ENCODE data around the gene GPSM1.

Gene GPSM1

GRCh38 chr9:136386018-136386417 lies 58.7 kb downstream of the GPSM1 start:
- no peak for TF ChIP-seq Cebpa-rat (IDR thresholded peaks at IDR 0.05)
- Histone ChIP-seq H3K36me3 (peaks cover 99% of the 10 kb centered on the region), H3K27me3 (no peaks in the 10 kb centered on the region), H3K4me1 (peaks cover 16% of the 10 kb centered on the region), H4K20me1 (peaks cover 45% of the 10 kb centered on the region; the same call in 1 of the 2 replicates), H3K4me3 (no peak overlapping the region), H3K4me2 (no peak overlapping the region), H3K27ac (no peak overlapping the region), H3K9me3 (no peaks in the 10 kb centered on the region), H3K9ac (no peak overlapping the region)

GRCh38 chr9:136387217-136387616 lies 59.9 kb downstream of the GPSM1 start:
- Histone ChIP-seq H4K20me1 (peaks cover 51% of the 10 kb centered on the region), H3K4me3 (no peak overlapping the region), H3K9me3 (no peaks in the 10 kb centered on the region), H3K4me1 (peaks cover 16% of the 10 kb centered on the region), H3K27me3 (no peaks in the 10 kb centered on the region), H3K36me3 (peaks cover 99% of the 10 kb centered on the region), H3K27ac (no peak overlapping the region), H3K9ac (no peak overlapping the region), H3K4me2 (no peak overlapping the region)
- no peak for TF ChIP-seq Cebpa-rat (IDR thresholded peaks at IDR 0.05)

GRCh38 chr9:136389396-136389795 lies 62.1 kb downstream of the GPSM1 start:
- peaks cover 14% of the 10 kb centered on the region for H3K4me1 ChIP-seq
- peaks cover 99% of the 10 kb centered on the region for H3K36me3 ChIP-seq
- H3K27ac ChIP-seq, result no peak overlapping the region
- H3K27me3 ChIP-seq, result no peaks in the 10 kb centered on the region
- 0 out of 2 replicates have a peak overlapping the region, but pooled peaks have one; percentile 47 for H3K9ac ChIP-seq
- H3K9me3 ChIP-seq, result no peaks in the 10 kb centered on the region
- no peak overlapping the region for H3K4me3 ChIP-seq
- peaks cover 62% of the 10 kb centered on the region for H4K20me1 ChIP-seq
- no peak for TF ChIP-seq Cebpa-rat (IDR thresholded peaks at IDR 0.05)
- H3K4me2 ChIP-seq, result no peak overlapping the region

GRCh38 chr9:136391737-136392537 lies 64.6 kb downstream of the GPSM1 start:
- H3K36me3 ChIP-seq, result peaks cover 99% of the 10 kb centered on the region

GRCh38 chr9:136392538-136393449 lies 65.5 kb downstream of the GPSM1 start:
- H3K36me3 ChIP-seq, result peaks cover 97% of the 10 kb centered on the region

More at GRCh38 chr9:136391737-136392537, 64.6 kb downstream of the GPSM1 start:
- Histone ChIP-seq H3K27ac (no peak overlapping the region), H3K4me3 (no peak overlapping the region), H3K9me3 (no peaks in the 10 kb centered on the region), H3K4me1 (no peaks in the 10 kb centered on the region), H3K4me2 (no peak overlapping the region), H3K27me3 (no peaks in the 10 kb centered on the region), H3K9ac (no peak overlapping the region), H4K20me1 (peaks cover 47% of the 10 kb centered on the region)
- TF ChIP-seq Cebpa-rat (IDR thresholded peaks at IDR 0.05), result no peak

GRCh38 chr9:136393531-136393930 lies 66.2 kb downstream of the GPSM1 start:
- Histone ChIP-seq H3K9ac (no peak overlapping the region), H3K9me3 (no peaks in the 10 kb centered on the region), H3K27me3 (no peaks in the 10 kb centered on the region), H3K4me2 (no peak overlapping the region), H4K20me1 (peaks cover 50% of the 10 kb centered on the region), H3K36me3 (peaks cover 97% of the 10 kb centered on the region), H3K4me1 (peaks cover 5% of the 10 kb centered on the region), H3K4me3 (no peak overlapping the region), H3K27ac (no peak overlapping the region)
- no peak for TF ChIP-seq Cebpa-rat (IDR thresholded peaks at IDR 0.05)

More at GRCh38 chr9:136392538-136393449, 65.5 kb downstream of the GPSM1 start:
- TF ChIP-seq Cebpa-rat (IDR thresholded peaks at IDR 0.05), result no peak
- Histone ChIP-seq H3K27me3 (no peaks in the 10 kb centered on the region), H3K9ac (no peak overlapping the region), H4K20me1 (peaks cover 43% of the 10 kb centered on the region), H3K27ac (no peak overlapping the region), H3K4me1 (no peaks in the 10 kb centered on the region), H3K4me2 (no peak overlapping the region), H3K4me3 (no peak overlapping the region), H3K9me3 (no peaks in the 10 kb centered on the region)

GRCh38 chr9:136394312-136395019 lies 67.1 kb downstream of the GPSM1 start:
- H3K4me1 ChIP-seq, result peaks cover 13% of the 10 kb centered on the region
- no peaks in the 10 kb centered on the region for H3K27me3 ChIP-seq
- peaks cover 91% of the 10 kb centered on the region for H3K36me3 ChIP-seq
- H4K20me1 ChIP-seq, result peaks cover 56% of the 10 kb centered on the region
- H3K4me3 ChIP-seq, result no peak overlapping the region
- no peak overlapping the region for H3K9ac ChIP-seq
- no peak for TF ChIP-seq Cebpa-rat (IDR thresholded peaks at IDR 0.05)
- H3K27ac ChIP-seq, result no peak overlapping the region
- no peak overlapping the region for H3K4me2 ChIP-seq
- H3K9me3 ChIP-seq, result no peaks in the 10 kb centered on the region

- peaks cover 57% of the 10 kb centered on the region for H4K20me1 ChIP-seq
- no peak for TF ChIP-seq Cebpa-rat (IDR thresholded peaks at IDR 0.05)
- no peak overlapping the region for H3K4me3 ChIP-seq
- H3K4me1 ChIP-seq, result peaks cover 13% of the 10 kb centered on the region
- no peaks in the 10 kb centered on the region for H3K9me3 ChIP-seq
- H3K4me2 ChIP-seq, result no peak overlapping the region
- no peaks in the 10 kb centered on the region for H3K27me3 ChIP-seq
- H3K27ac ChIP-seq, result no peak overlapping the region
- peaks cover 86% of the 10 kb centered on the region for H3K36me3 ChIP-seq
- H3K9ac ChIP-seq, result no peak overlapping the region
Measured at GRCh38 chr9:136395020-136395340, 67.6 kb downstream of the GPSM1 start.

GRCh38 chr9:136395345-136396218 lies 68.2 kb downstream of the GPSM1 start:
- no peak overlapping the region for H3K9ac ChIP-seq
- H3K4me2 ChIP-seq, result no peak overlapping the region
- peaks cover 57% of the 10 kb centered on the region for H4K20me1 ChIP-seq
- no peak overlapping the region for H3K4me3 ChIP-seq
- peaks cover 18% of the 10 kb centered on the region for H3K4me1 ChIP-seq
- H3K27me3 ChIP-seq, result no peaks in the 10 kb centered on the region
- no peak overlapping the region for H3K27ac ChIP-seq
- TF ChIP-seq Cebpa-rat (IDR thresholded peaks at IDR 0.05), result no peak
- H3K9me3 ChIP-seq, result no peaks in the 10 kb centered on the region
- peaks cover 80% of the 10 kb centered on the region for H3K36me3 ChIP-seq

Measured in BLaER1 (cell line).